Measurements from ENCODE around the gene ASNS. TPM values are rescaled to one million over a fixed set of nuclear protein-coding genes. Genes with fewer than 3 reads are reported as not detected.

Gene ASNS
- total and polyA plus RNA-seq, 10 of the 15 experiments (the other 5 are each of a cell fraction or from before 2014, with no cell fraction given): 33.1 to 105 (median 67.4) TPM

DNA sequence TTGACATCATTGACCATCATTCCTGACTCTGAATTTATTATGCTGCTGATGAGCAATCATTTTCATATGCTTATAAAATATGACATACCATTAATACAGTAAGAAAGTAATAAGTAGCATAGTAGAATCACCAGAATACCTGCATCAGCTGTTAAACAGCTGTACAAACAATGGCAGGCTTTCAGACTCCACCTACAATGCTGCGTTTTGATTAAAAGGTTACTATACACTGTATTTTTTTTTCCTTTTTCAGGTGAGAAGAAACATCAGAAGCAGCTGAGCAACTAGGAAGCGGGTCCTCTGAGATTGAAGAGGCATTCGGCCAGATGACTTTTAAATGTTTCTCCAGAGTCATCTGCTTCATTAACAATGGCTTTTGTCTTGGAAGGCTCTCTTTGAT lies 7.1 kb downstream of the ASNS start:
- FAIRE-seq: no peak

More for the DNA sequence above, 7.1 kb downstream of the ASNS start:
- no peak for DNase-seq (ENCODE audit: low read depth, low spot score)
- no peak overlapping the region for H3K4me3 ChIP-seq
- POLR2A ChIA-PET: no interaction called here
- H4K20me1 ChIP-seq (ENCODE audit: control insufficient read depth, insufficient read depth): no peaks in the 10 kb centered on the region
- no peaks in the 10 kb centered on the region for H3K79me2 ChIP-seq (ENCODE audit: control insufficient read depth, insufficient read depth, low read length)
- H3K9me3 ChIP-seq (replicated peaks; ENCODE audit: control insufficient read depth, insufficient read depth, low read length): no peaks in the 10 kb centered on the region
- H3K27me3 ChIP-seq (replicated peaks in 1 of 2; ENCODE audit: control insufficient read depth in 2 of 2, insufficient read depth in 2 of 2, low read length in 1 of 2): no peaks in the 10 kb centered on the region
- no peak overlapping the region for H3K4me2 ChIP-seq (ENCODE audit: control insufficient read depth, insufficient read depth)
- no peak overlapping the region for H2AFZ ChIP-seq (ENCODE audit: control insufficient read depth, low read depth, low read length)
- CTCF ChIA-PET: no interaction called here
- ATAC-seq: no peak
- intact Hi-C loops (cut with micrococcal nuclease; ENCODE audit: unreplicated experiment) (no loop called here), in situ Hi-C loops (cut with MboI) (no loop called here)
- SMC1A ChIA-PET (ENCODE audit: uncharacterized antibody, unreplicated experiment): interaction anchor here (1.3 kb wide), 1 partner anchor 29 kb away, joined by 3 read pairs; no protein-coding TSS in a partner anchor
- RAD21 ChIA-PET (ENCODE audit: unreplicated experiment): no interaction called here
- no peak overlapping the region for H3K27ac ChIP-seq (ENCODE audit: control insufficient read depth, insufficient read depth)
- WGBS (ENCODE audit: insufficient coverage, insufficient replicate concordance, low lambda C conversion rate, missing lambda C conversion rate): 67% methylated on average over 3 of the region's 3 CpGs
- H3K9ac ChIP-seq (ENCODE audit: control insufficient read depth, insufficient read depth, low read length): no peak overlapping the region
- H3K36me3 ChIP-seq (ENCODE audit: control insufficient read depth in 2 of 2, insufficient read depth in 2 of 2, low read length in 1 of 2): peaks cover 0 to 2% of the 10 kb centered on the region in 2 experiments; a peak in 3 of 4 replicates
- TF ChIP-seq SREBF2 (IDR thresholded peaks at IDR 0.05; ENCODE audit: low read length): no peak
- no peak for TF ChIP-seq SMC3 (IDR thresholded peaks at IDR 0.05; ENCODE audit: borderline replicate concordance, low read length)
- TF ChIP-seq, protein P1, sequence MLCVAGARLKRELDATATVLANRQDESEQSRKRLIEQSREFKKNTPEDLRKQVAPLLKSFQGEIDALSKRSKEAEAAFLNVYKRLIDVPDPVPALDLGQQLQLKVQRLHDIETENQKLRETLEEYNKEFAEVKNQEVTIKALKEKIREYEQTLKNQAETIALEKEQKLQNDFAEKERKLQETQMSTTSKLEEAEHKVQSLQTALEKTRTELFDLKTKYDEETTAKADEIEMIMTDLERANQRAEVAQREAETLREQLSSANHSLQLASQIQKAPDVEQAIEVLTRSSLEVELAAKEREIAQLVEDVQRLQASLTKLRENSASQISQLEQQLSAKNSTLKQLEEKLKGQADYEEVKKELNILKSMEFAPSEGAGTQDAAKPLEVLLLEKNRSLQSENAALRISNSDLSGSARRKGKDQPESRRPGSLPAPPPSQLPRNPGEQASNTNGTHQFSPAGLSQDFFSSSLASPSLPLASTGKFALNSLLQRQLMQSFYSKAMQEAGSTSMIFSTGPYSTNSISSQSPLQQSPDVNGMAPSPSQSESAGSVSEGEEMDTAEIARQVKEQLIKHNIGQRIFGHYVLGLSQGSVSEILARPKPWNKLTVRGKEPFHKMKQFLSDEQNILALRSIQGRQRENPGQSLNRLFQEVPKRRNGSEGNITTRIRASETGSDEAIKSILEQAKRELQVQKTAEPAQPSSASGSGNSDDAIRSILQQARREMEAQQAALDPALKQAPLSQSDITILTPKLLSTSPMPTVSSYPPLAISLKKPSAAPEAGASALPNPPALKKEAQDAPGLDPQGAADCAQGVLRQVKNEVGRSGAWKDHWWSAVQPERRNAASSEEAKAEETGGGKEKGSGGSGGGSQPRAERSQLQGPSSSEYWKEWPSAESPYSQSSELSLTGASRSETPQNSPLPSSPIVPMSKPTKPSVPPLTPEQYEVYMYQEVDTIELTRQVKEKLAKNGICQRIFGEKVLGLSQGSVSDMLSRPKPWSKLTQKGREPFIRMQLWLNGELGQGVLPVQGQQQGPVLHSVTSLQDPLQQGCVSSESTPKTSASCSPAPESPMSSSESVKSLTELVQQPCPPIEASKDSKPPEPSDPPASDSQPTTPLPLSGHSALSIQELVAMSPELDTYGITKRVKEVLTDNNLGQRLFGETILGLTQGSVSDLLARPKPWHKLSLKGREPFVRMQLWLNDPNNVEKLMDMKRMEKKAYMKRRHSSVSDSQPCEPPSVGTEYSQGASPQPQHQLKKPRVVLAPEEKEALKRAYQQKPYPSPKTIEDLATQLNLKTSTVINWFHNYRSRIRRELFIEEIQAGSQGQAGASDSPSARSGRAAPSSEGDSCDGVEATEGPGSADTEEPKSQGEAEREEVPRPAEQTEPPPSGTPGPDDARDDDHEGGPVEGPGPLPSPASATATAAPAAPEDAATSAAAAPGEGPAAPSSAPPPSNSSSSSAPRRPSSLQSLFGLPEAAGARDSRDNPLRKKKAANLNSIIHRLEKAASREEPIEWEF (IDR thresholded peaks at IDR 0.05; ENCODE audit: insufficient replicate concordance, low read depth, low read length): no peak
- no peak for TF ChIP-seq CBX5 (IDR thresholded peaks at IDR 0.05; ENCODE audit: low read depth)
- TF ChIP-seq, protein P2, sequence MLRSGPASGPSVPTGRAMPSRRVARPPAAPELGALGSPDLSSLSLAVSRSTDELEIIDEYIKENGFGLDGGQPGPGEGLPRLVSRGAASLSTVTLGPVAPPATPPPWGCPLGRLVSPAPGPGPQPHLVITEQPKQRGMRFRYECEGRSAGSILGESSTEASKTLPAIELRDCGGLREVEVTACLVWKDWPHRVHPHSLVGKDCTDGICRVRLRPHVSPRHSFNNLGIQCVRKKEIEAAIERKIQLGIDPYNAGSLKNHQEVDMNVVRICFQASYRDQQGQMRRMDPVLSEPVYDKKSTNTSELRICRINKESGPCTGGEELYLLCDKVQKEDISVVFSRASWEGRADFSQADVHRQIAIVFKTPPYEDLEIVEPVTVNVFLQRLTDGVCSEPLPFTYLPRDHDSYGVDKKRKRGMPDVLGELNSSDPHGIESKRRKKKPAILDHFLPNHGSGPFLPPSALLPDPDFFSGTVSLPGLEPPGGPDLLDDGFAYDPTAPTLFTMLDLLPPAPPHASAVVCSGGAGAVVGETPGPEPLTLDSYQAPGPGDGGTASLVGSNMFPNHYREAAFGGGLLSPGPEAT (IDR thresholded peaks at IDR 0.05; ENCODE audit: low read depth): no peak
- BruUV-seq (replicated peaks): no TSS peak
- no peaks in the 10 kb centered on the region for H3K4me1 ChIP-seq (ENCODE audit: control insufficient read depth, insufficient read depth, low read length)

All from GM12878 (cell line).